GM12878 (cell line): ENCODE results near the gene DYNLT4. TPM values are rescaled to one million over a fixed set of nuclear protein-coding genes. Genes with fewer than 3 reads are reported as not detected.

Experiments
- ATAC-seq: fragments of 200-7000 bp; cut with Tn5 transposase; 3 replicates; pipeline ENCODE4 v1.9.1; 2020; ENCODE audit warnings: mild to moderate bottlenecking, moderate library complexity
- BruUV-seq: library from RNA; stranded (reverse); fragments of 400-500 nt; replicated peaks from 2 replicates; lab custom pipeline; 2021; lab: Mats Ljungman, UMichigan
- CTCF ChIA-PET: fragments of 300-600 bp; sonication (Branson Sonifier 250); formaldehyde crosslinking; extraction: SDS; loops from one replicate; lab custom pipeline; 2021; ENCODE audit warnings: inconsistent platforms; lab: Yijun Ruan, JAX
- POLR2A ChIA-PET: fragments of 350-600 bp; formaldehyde crosslinking; extraction: SDS; loops from one replicate; lab custom pipeline; 2021; ENCODE audit warnings: inconsistent platforms; lab: Charles Lee
- RAD21 ChIA-PET: fragments of 300-600 bp; sonication (Branson Sonifier 250); formaldehyde crosslinking; loops from one replicate; lab custom pipeline; 2023; ENCODE audit warnings: antibody characterized with exemption; ENCODE audit not compliant: unreplicated experiment; lab: Charles Lee
- SMC1A ChIA-PET: fragments of 300-600 bp; sonication (Branson Sonifier 250); formaldehyde crosslinking; loops from one replicate; lab custom pipeline; 2023; ENCODE audit not compliant: unreplicated experiment, uncharacterized antibody; lab: Charles Lee
- DNase-seq: peaks from one replicate; pipeline ENCODE4 v3.0.0-alpha.2; 2011; ENCODE audit warnings: low read depth, low spot score
- FAIRE-seq: peaks from 3 replicates; lab custom pipeline; 2011; peaks lifted over from hg19 to GRCh38; lab: Jason Lieb, UNC
- H2AFZ ChIP-seq: 2 replicates; pipeline ENCODE4 v1.6.0; 2011; ENCODE audit warnings: low read depth, low read length, control low read depth; ENCODE audit not compliant: control insufficient read depth
- H3K27ac ChIP-seq: 2 replicates; pipeline ENCODE4 v1.5.1; 2011; ENCODE audit warnings: control low read depth; ENCODE audit not compliant: control insufficient read depth, insufficient read depth
- H3K27me3 ChIP-seq, 2 experiments: replicated peaks in 1 of 2; 2 replicates each; pipeline versions ENCODE4 v1.6.0 to v1.6.1; 2011; ENCODE audit warnings: low read length in 1 of 2; ENCODE audit not compliant: control insufficient read depth in 2 of 2, insufficient read depth in 2 of 2
- H3K36me3 ChIP-seq, 2 experiments: 2 replicates each; pipeline ENCODE4 v1.5.1; 2011; ENCODE audit warnings: low read length in 1 of 2; ENCODE audit not compliant: control insufficient read depth in 2 of 2, insufficient read depth in 2 of 2
- H3K4me1 ChIP-seq: 2 replicates; pipeline ENCODE4 v1.6.1; 2011; ENCODE audit warnings: mild to moderate bottlenecking, low read length, moderate library complexity, mixed read lengths; ENCODE audit not compliant: control insufficient read depth, insufficient read depth
- H3K4me2 ChIP-seq: 2 replicates; pipeline ENCODE4 v1.6.0; 2011; ENCODE audit warnings: control low read depth; ENCODE audit not compliant: control insufficient read depth, insufficient read depth
- H3K4me3 ChIP-seq: fragments of 200-600 bp; sonication (generic); 2 replicates; pipeline ENCODE4 v1.5.1; 2016
- H3K79me2 ChIP-seq: 2 replicates; pipeline ENCODE4 v1.6.0; 2011; ENCODE audit warnings: low read length; ENCODE audit not compliant: control insufficient read depth, insufficient read depth
- H3K9ac ChIP-seq: 2 replicates; pipeline ENCODE4 v1.8.0; 2011; ENCODE audit warnings: low read length, control low read depth, mixed read lengths; ENCODE audit not compliant: control insufficient read depth, insufficient read depth
- H3K9me3 ChIP-seq: replicated peaks from 3 replicates; pipeline ENCODE4 v1.5.1; 2011; ENCODE audit warnings: mild to moderate bottlenecking, low read length; ENCODE audit not compliant: control insufficient read depth, insufficient read depth
- H4K20me1 ChIP-seq: 2 replicates; pipeline ENCODE4 v1.6.0; 2011; ENCODE audit not compliant: control insufficient read depth, insufficient read depth
- JUND ChIP-seq: IDR thresholded peaks from 2 replicates; pipeline ENCODE4 v1.6.1; 2012; ENCODE audit warnings: low read depth, mild to moderate bottlenecking, low read length, improper control_type of control experiment, moderate library complexity
- MAX ChIP-seq: IDR thresholded peaks from 2 replicates; pipeline ENCODE4 v1.6.1; 2012; ENCODE audit warnings: low read depth, low read length, improper control_type of control experiment
- MEF2A ChIP-seq: IDR thresholded peaks from 2 replicates; pipeline ENCODE4 v1.6.1; 2011; ENCODE audit warnings: low read depth, mild to moderate bottlenecking, low read length, moderate library complexity; ENCODE audit not compliant: insufficient read depth
- MEF2B ChIP-seq: fragments of 450-650 bp; IDR thresholded peaks from 2 replicates; pipeline ENCODE4 v1.6.1; 2018; ENCODE audit warnings: mild to moderate bottlenecking, moderate library complexity; ENCODE audit not compliant: partially characterized antibody, poor library complexity, severe bottlenecking
- RUNX3 ChIP-seq: IDR thresholded peaks from 2 replicates; pipeline ENCODE4 v1.6.1; 2012; ENCODE audit warnings: low read length, inconsistent platforms
- SRF ChIP-seq, 2 experiments: IDR thresholded peaks; 2 replicates each; pipeline ENCODE4 v1.6.1; 2011; ENCODE audit warnings: low read depth in 2 of 2, low read length in 2 of 2, mild to moderate bottlenecking in 1 of 2, moderate library complexity in 1 of 2
- TAF1 ChIP-seq: IDR thresholded peaks from 2 replicates; pipeline ENCODE4 v1.6.1; 2011; ENCODE audit warnings: mild to moderate bottlenecking, low read depth, low read length, borderline replicate concordance
- TARDBP ChIP-seq: IDR thresholded peaks from 2 replicates; pipeline ENCODE4 v1.6.1; 2016; ENCODE audit warnings: borderline replicate concordance
- USF2 ChIP-seq: IDR thresholded peaks from 2 replicates; pipeline ENCODE4 v1.6.1; 2011; ENCODE audit warnings: low read depth, low read length, improper control_type of control experiment, borderline replicate concordance
- ZNF687 ChIP-seq: fragments of 450-650 bp; IDR thresholded peaks from 2 replicates; pipeline ENCODE4 v1.6.1; 2017; ENCODE audit warnings: mild to moderate bottlenecking, moderate library complexity
- WGBS: methylation state at CpG from one replicate; pipeline ENCODE4 v1.1.6; 2016; ENCODE audit warnings: low lambda C conversion rate; ENCODE audit not compliant: insufficient replicate concordance, insufficient coverage; ENCODE audit errors: missing lambda C conversion rate; 5-methylcytosine and 5-hydroxymethylcytosine counted together
- in situ Hi-C: fragments of 300-500 bp; cut with MboI; formaldehyde crosslinking; loops from 9 replicates; pipeline ENCODE4 v1.14.3; 2018; ENCODE audit warnings: mixed read lengths
- intact Hi-C: fragments of 100-400 bp; cut with micrococcal nuclease; formaldehyde crosslinking; loops from one replicate; pipeline ENCODE4 v1.14.2; 2022; ENCODE audit not compliant: unreplicated experiment
- polyA plus RNA-seq, 11 experiments: library from polyadenylated mRNA; depleted of rRNA in 4 of 11; unstranded in 6 of 11; stranded (reverse) in 5 of 11; fragments of >200 nt; fragmentation: Nextera tagmentation in 4 of 11; fragmentation: Illumina TruSeq in 1 of 11; extraction: Ambion mirVana in 4 of 11; extraction: Trizol in 1 of 11; gene quantifications; 1 replicate in 1 of 11; 2 replicates in 10 of 11; pipeline versions ENCODE4 v1.2.1 to v1.2.3, GENCODE V29; 2011 to 2016; ENCODE audit warnings: inconsistent platforms in 2 of 11, missing spikeins in 2 of 11, low read depth in 1 of 11
- total RNA-seq, 4 experiments: library from RNA; depleted of rRNA in 3 of 4; stranded (reverse); fragments of >200 nt in 3 of 4; fragmentation: Illumina TruSeq in 1 of 4; extraction: Trizol in 1 of 4; gene quantifications; 2 replicates each; pipeline versions ENCODE4 v1.2.1 to v1.2.3, GENCODE V29; 2013 to 2021
- TF ChIP-seq, protein P1 (sequence below): fragments of 450-650 bp; formaldehyde crosslinking; IDR thresholded peaks from 2 replicates; pipeline ENCODE4 v1.4.0; 2022; ENCODE audit warnings: mild to moderate bottlenecking, moderate library complexity

DYNLT4 gene
- total and polyA plus RNA-seq, 10 of the 15 experiments (the other 5 are each of a cell fraction or from before 2014, with no cell fraction given), result 0.23 to 0.28 TPM; not detected in 8

DNA sequence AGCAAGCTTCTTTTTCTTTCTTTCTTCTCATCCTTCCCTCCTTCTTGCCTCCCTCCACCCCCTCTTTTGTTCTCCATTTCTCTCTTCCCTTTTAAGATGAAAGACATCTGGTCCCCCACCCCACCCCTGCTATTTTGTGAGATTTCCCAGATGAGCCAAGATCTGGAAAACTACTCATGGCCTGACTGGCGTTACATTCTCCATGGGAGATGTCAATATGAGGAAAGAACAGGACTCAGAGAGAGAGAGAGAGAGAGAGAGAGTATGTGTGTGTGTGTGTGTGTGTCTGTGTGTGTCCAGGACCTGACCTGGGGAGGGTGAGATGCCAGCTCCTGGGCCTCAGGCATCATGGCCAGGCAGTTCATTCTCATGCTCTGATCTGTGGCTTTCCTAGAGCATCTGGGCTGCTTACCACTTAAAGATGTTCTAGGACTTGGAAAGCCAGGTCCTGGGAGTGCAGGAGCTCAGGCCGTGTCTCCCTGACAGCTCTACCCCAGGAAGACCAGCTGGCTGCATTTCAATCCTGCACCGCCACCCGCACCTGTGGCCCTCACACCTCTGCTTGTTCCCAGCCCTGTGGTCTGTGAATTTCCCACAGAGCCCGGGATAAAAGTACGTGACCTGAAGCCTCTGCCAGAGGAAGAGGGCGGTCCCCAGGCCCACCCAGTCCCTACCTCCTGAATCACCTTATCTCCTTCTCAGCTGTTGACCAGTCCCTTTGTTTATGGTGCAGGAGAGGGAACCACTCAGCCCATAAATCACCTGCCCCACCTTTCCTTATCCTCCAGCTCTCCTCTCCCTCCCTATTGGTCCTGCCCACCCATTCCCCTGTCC, 16.0 kb downstream of the DYNLT4 start:
- in situ Hi-C loops (no loop called here), intact Hi-C loops (loop anchor here (5.0 kb wide), 1 partner anchor 511 kb away; no protein-coding TSS in a partner anchor)
- DNase-seq (no peak), FAIRE-seq (no peak), ATAC-seq (no peak)
- RAD21 ChIA-PET, result interaction anchor here (0.9 to 1.1 kb wide), 4 partner anchors 9 to 220 kb away, joined by 3 to 5 read pairs (median 3); partner anchors contain the start of genes HECTD3 and PLK3
- no peak overlapping the region for H3K4me2 ChIP-seq
- CTCF ChIA-PET, result interaction anchor here (1.1 to 3.0 kb wide), 11 partner anchors 9 to 512 kb away, joined by 3 to 19 read pairs (median 5); partner anchors contain the start of genes HECTD3, PLK3, RNU5D-1 and UROD
- POLR2A ChIA-PET, result interaction anchor here (0.6 to 1.7 kb wide), 6 partner anchors 28 to 221 kb away, joined by 3 to 5 read pairs (median 3); partner anchors contain the start of genes EIF2B3, HECTD3 and UROD
- H2AFZ ChIP-seq, result no peak overlapping the region
- no peaks in the 10 kb centered on the region for H3K9me3 ChIP-seq
- SMC1A ChIA-PET, result interaction anchor here (0.7 to 1.9 kb wide), 6 partner anchors 9 to 220 kb away, joined by 3 to 10 read pairs (median 6); partner anchors contain the start of genes BTBD19, HECTD3, PLK3 and UROD
- WGBS, result 38% methylated on average over 7 of the region's 7 CpGs
- H3K79me2 ChIP-seq, result no peaks in the 10 kb centered on the region
- no TSS peak for BruUV-seq
- H3K27ac ChIP-seq, result no peak overlapping the region
- no peaks in the 10 kb centered on the region for H3K36me3 ChIP-seq
- no peaks in the 10 kb centered on the region for H3K27me3 ChIP-seq
- no peak overlapping the region for H3K4me3 ChIP-seq
- no peaks in the 10 kb centered on the region for H4K20me1 ChIP-seq
- no peak overlapping the region for H3K9ac ChIP-seq
- H3K4me1 ChIP-seq, result peaks cover 6% of the 10 kb centered on the region
- TF ChIP-seq TAF1 (no peak), TARDBP (no peak), JUND (no peak), MAX (no peak), ZNF687 (no peak), RUNX3 (no peak), USF2 (no peak), MEF2B (no peak), MEF2A (no peak), SRF (IDR thresholded peaks at IDR 0.05; ENCODE audit: low read depth in 2 of 2, low read length in 2 of 2) (no peak)
- TF ChIP-seq, protein P1, sequence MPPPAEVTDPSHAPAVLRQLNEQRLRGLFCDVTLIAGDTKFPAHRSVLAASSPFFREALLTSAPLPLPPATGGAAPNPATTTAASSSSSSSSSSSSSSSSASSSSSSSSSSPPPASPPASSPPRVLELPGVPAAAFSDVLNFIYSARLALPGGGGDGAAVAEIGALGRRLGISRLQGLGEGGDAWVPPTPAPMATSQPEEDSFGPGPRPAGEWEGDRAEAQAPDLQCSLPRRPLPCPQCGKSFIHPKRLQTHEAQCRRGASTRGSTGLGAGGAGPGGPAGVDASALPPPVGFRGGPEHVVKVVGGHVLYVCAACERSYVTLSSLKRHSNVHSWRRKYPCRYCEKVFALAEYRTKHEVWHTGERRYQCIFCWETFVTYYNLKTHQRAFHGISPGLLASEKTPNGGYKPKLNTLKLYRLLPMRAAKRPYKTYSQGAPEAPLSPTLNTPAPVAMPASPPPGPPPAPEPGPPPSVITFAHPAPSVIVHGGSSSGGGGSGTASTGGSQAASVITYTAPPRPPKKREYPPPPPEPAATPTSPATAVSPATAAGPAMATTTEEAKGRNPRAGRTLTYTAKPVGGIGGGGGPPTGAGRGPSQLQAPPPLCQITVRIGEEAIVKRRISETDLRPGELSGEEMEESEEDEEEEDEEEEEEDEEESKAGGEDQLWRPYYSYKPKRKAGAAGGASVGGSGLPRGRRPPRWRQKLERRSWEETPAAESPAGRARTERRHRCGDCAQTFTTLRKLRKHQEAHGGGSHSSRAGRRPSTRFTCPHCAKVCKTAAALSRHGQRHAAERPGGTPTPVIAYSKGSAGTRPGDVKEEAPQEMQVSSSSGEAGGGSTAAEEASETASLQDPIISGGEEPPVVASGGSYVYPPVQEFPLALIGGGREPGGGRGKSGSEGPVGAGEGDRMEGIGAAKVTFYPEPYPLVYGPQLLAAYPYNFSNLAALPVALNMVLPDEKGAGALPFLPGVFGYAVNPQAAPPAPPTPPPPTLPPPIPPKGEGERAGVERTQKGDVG, result no peak
